HG03457 (cell line): ENCODE measurements around the gene USH1C.

Source experiments
- ATAC-seq: cut with Tn5 transposase; IDR thresholded peaks from one replicate; pipeline ENCODE4 v1.9.1; 2021; ENCODE audit warnings: moderate number of reproducible peaks; ENCODE audit not compliant: unreplicated experiment

USH1C gene

DNA sequence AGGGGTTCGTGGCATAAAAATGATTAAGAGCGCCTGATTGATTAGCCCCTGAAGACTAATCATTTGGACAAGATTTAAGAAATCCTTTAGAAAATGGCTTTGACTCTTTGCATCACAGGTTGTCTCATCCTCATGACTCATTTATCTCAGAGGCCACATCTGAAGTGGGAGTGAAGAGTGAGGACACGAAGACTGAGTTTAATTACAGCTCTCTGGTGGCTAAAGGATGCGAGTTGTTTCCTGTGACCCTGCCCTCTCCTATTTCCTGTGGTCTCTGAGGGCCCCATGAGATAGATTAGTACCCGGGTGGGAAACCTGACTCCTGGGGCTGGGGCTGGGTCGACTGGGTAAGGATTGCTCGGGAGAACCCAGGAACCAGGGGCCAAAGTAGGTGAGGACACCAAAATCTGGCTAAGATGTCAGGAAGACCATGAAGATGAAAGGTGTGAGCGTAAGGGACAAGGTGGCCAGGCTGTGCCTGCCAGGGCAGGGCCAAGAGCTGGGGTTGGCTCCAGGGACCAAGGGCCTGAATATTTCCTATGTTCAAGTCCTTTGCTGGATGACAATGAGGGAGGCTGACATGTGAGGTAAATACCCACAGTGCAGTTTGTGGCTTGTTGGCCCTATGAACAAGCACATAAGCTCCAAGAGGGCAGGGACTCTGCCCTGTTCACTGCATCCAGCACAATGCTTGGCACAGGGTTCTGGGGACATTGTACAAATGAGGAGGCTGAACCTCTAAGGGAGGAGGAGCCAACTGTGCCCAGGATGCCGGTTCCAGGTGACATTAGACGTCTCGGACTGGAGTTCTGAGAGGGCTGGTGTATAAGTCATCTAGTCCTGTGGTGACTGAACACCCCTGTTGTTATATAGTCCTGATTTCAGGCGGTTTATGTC, 6.5 kb upstream of the USH1C start:
- ATAC-seq = no peak

DNA sequence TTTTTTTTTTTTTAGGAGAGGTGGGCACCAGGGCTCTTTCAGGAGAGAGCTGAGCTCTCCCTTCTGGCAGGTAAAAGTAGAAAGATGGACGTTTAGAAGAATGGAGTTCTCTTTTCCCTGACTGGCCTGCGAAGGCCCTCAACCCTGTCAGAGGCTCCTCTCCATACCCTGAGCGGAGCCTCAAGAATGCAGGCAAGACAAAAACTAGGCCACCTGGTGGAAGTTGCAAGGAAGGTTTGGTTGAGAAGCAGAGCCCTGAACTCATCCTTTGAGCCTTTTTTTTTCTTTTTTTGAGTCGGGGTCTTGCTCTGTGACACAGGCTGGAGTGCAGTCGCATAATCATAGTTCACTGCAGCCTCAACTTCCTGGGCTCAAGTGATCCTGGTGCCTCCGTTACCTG, 4.2 kb upstream of the USH1C start:
- ATAC-seq = no peak

DNA sequence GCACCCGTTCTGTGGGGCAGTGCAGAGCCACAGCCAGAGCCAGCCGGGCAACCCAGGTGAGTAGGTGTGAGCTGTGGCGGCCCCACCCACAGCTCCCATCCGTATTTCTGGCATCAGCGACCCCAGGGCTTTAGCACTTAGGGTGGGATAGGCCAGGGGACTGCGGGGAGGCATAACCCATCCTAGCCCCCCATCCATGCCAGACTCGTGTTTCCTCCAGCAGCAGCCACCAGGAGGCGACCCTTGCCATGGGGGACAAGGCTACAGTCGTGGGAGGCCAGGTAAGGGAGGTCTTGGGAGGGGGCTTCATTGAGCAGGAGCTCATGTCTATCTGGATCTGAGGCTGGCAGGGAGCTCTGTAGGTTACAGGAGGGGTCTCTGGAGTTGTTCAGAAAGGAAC, 3.7 kb upstream of the USH1C start:
- no peak for ATAC-seq

DNA sequence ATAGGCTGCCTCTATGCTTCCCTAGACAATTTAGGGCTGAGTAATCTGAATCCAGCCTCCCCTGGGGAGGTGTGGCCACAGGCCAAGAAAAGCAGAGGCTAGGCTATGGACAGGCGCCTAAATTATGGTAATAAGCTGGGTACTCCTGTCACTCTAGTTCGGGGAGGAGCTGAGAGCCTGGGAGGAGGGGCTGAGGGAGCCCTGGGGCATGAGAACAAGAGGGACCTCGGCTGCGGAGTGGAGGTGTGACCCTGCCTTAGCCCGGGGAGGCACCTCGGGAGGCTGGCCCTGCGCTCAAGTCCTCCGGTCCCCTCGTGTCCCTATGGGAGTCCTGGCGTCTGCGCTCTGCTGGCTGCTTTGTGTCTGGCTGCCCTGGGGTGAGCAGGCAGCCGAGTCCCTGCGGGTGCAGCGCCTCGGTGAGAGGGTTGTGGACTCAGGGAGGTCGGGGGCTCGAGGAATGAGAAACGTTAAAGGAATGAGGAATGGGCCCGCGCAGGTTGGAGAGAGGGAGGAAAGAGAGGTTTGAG, 2.9 kb upstream of the USH1C start, which contains the start of gene OTOG:
Gene OTOG, plus strand, starts transcription at position 209 of the 527 bp plus-strand sequence. Its CDS starts 114 bp downstream, at position 323.
- ATAC-seq = no peak

DNA sequence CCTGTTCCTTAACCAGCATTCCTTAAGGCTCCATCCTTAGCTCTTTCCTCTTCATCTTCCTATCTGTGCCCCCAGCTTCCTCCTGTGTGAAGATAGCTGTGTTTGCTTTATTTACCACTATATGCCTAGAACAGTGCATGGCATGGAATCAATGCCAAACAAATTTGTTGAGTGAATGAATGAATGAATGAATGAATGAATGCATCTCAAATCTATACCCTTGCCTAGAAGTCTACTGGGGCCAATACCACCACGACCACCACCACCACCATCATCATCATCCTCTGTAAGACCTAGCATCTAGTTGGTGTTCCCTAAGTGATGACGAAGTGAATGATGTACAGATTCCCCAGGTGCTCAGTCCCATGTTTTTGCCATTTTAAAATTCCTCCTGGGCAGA, 2.0 kb upstream of the USH1C start:
- ATAC-seq = no peak

DNA sequence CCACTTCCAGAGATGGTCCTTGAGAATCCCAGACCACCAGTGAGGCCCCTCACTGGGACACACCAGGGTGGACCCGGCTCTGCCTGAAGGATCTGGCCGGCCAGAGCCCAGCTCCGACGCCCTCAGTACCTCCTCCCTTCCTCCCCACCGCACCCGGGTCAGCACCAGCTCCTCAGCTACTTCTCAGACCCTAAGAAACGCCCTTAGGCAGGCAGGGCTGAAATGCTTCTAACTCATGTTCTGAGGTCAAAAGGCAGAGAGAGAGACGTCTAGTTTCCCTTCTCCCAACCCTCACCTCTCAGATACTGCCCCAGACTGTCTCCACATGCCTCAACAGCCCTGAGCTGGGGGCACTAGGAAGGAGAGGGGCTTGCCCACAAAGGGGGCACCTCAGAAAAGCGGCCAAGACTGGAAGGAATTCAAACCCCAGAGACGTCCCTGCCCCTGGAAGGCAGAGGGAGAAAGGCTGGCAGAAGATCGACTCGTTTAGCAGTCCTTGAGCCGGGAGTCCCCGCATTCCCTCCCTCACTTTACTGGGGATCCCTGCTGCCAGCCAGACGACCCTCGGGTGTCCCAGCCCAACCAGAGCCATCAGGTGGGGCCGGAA, 539 bp downstream of the USH1C start:
- ATAC-seq = no peak

DNA sequence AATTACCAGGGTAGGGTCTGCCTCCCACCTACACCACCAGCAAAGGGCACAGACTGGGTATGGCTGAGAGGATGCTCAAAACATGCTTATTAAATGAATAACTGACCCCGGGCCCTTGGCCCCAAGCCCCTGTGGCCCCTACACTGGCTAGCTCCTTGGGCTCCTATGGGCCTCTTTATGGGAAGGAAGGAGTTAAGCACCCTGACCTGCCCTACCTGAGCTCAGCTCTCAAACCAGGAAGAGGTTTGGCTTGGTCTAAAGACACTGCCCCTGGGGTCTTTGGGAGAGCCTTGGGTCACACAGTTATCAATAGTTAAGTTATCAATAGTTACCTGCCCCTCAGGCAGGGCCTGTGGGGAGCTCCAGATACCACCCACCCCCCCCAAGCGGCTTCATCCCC, 1.2 kb downstream of the USH1C start:
- no peak for ATAC-seq

DNA sequence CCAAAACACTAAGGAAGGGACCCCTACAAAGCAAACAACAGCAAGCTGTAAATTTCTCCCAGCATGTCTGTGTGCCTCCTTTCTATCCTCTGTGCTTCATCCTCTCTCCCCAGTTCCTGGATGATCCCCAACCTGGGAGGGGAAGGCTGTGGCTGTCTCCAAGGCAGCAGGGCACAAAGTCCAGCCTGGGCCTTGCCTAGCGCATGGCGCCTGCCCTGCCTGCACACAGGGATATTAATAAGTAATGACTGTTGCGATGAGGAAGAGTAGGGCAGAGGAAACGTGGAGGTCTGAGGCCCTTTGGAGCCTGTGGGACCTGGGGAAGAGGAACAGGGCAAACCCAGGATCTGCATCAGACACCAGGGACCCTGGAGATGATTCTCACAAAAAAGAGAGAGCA, 2.0 kb downstream of the USH1C start:
- ATAC-seq = no peak

DNA sequence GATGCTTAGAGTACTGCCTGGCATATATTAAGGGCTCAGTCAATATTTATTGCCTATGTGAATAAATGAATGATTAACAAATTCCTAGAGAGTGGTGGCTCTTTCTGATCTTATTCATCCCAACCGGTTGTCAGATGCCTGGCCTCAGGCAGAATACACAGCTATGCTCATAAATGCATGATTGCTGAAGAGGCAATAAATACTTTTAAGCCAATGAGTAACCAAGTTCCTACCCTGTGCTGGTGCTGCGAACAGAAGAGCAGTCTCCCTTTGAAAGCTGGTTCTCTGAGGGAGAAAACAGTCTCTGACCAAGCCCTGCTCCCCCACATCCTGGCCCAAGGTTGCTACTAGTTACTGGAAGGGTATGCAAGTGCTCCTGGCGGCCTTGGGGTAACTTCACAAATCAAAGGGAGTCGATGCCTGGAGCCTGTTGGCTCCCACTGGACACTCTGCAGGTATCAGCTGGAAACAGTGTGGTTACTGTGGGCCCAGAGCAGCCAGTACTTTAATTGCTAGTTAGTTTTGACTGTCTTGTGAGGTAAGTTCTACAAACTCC, 2.8 kb downstream of the USH1C start:
- ATAC-seq = no peak

DNA sequence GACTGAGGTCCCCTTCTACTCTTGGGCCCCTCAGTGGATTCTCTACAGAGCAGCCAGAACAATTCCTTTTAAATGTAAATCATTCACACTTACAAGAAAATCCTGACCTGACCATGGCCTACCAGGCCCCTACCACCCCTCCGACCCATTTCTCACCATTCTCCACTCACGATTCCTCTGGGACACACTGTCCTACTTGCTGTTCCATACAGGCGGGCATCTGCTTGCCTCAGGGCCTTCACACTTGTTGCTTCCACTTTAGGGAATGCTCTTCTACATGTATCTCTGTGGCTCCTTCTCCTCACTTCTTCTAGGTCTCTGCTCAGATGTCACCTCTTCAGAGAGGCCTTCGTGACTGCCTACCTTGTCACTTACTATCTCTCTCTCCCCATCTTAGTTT, 3.4 kb downstream of the USH1C start:
- ATAC-seq = no peak

DNA sequence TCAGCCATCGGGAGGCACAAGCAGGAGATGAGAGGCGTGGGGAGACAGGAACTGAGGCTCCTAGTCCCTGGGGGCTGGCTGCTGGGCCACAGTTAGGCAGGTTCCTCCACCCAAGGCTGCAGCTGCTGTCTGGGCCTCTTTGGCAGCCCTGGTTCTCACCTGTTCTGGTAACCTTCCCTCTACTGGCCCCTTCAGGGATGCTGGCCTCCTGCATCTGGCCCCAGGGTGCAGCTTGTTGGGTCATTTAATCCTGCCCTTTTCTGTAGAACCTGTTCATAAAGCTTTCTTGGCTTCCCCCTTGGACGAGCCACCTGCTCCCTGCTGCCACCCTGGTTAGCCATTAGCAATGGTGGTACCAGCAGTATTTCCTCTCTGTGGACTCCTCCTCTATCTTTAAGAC, 5.5 kb downstream of the USH1C start:
- ATAC-seq = no peak

DNA sequence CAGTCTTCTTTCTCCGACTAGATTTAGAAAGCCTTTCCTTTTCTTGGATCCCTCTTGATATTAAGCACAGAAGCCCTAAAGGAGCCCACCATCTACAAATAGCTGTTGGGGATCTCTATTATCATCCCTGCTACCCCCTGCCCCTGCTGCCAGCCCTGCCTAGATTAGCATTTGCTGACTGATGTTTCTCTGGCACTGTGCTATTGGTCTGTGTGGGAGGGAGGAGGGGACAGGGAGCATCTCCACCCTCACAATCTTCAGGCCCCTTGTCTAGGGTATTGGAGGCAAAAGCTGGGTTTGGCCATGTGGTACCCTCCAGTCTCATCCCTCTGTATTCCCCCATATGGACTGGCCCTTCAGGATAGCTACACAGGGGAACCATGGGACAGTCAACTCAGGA, 6.2 kb downstream of the USH1C start:
- ATAC-seq = no peak

DNA sequence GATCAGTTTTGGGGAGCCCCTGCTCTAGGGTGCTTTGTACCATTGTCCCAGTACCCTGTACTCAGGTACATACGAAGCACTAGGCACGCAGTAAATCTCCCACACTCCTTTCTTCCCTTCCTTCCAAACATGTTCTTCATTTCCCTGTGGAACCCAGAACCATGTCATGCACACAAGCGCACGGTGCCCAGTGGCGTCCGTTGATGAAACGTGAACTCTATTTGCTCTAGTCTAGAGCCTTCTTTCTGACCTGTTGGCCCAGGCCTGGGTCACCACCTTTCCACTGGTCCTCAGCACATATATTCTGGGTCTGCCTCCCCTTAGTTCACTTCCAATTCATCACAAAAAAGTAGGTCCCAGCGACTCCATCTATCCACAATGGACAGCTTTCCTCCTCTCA, 7.0 kb downstream of the USH1C start:
- ATAC-seq = no peak

DNA sequence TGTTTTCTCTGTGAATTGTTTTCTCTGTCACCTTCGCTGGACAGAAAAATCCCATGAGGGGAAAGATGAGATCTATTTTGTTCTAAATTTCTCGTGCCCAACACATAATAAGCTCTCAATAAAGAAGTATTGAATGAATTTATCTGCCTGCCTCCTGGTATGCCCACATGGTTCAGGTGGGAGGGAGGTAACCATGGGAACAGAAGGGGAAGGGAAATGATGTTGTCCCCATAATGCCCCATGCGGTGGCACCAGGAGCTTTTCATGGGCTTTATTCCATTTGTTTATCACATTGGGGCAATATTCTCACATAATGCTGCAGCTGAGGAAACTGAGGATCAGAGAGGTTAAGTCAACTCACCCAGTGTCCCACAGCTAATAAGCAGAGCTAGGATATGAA, 8.7 kb downstream of the USH1C start:
- ATAC-seq = no peak

DNA sequence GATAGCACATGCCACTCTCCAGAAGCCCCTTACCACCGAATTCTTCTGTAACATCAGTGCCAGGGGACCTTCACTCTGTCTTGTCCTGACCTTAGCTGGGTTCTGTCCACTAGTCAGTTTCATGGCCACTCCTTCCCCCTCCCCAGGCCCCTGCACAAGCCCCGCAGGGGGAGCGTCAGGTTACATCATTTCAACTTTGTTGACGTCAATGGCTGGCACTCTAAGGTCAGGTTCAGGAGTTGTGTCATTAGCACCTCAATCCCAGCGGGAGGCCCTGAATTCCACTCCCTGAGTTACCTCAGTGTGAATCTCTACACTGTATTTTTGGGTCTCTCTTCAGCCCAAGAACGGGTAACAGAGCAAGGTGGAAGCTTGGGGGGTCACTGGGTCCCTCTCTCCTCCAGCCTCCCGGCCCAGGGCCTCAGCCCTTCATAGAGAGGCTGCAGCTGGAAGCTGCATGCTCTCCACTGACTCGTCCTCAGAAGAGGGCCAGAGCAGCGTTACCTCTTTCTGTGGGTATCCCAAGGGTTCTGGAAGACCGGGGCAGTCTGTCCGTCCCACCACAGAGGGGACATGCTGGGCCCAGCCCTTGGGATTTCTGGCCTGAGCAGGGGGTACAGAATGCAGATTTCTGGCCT, 10.3 kb downstream of the USH1C start:
- ATAC-seq = no peak

DNA sequence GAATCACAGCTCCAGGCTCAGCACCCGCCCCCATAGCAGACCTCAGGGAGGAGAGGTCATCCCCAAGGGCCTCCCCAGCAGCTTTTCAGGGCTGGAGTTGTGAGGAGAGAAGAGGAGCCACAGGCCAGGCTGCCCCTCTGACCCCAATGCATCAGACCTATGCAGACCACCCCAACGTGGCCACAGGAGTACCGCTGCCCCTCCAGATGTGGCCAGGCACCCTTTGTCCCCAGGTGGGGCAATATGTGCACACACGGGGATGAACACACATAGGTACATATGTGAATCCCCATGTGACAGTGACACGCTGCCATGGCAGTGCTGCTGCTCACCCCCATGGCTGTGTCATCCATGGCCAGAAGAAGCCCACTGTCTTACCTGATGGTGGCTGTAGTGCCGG, 10.9 kb downstream of the USH1C start:
- no peak for ATAC-seq

DNA sequence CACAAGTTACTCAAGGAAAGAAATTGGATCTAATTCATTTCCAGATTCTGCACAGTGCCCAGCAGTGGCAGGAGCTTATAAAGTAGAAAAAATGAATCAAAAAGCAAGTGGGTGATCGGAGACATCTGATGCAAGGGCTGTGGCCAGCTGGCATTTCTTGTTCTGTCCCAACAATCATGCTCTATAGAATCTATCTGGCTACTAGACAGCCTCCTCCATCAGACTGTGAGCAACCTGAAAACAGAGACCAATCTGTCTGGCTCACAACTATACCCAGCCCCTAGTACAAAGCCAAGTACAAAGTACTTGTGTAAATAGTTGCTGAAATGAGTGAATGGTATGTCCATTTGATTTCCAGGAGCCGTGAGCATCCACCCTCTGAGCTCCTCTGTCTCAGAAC, 11.4 kb downstream of the USH1C start:
- no peak for ATAC-seq

DNA sequence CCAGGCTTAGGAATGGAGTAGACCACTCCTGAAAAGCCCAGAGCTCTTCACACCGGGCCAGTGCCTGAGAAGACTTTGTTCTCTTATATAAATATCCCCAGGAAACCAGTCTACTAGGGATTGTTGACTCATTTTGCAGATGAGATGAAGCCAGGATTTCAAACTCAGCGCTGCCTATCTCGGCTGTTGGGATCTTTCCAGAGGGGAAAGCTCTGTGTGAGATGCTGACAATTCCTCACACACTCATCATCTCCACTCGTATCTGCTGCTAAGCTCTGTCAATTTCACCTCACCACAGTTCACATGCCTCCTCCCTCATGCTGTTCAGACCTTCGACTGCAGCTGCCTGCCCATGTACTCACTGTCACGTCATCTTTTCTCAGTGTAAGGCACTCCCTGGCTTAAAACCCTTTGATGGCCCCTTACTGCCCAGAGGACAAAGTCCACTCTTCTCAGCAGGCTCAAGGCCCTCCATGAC, 12.5 kb downstream of the USH1C start:
- ATAC-seq = no peak

DNA sequence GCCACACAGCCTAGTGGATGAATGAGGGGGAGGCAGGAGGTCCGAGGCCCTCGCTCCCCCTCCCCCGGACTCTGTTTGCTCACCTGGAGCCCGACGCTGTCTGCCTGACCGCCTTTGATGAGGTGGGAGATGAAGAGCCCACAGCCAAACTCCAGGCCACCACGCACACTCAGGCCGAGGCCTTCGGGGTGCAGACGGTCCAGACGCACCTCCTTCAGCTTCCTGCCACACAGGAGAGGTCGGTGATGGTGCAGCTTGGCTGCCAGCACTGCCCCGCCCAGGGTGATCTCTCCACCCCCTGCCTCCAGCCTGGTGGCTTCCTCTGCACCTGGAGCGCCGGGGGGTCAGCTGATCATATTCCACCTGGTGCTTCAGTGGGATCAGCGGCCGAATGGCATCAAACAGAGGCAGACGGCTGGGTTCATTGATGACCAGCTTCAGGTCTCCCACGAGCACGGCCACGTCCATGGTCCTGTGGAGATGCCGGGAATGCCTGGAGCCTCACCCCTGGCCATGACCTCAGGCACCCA, 13.1 kb downstream of the USH1C start:
- ATAC-seq = no peak

DNA sequence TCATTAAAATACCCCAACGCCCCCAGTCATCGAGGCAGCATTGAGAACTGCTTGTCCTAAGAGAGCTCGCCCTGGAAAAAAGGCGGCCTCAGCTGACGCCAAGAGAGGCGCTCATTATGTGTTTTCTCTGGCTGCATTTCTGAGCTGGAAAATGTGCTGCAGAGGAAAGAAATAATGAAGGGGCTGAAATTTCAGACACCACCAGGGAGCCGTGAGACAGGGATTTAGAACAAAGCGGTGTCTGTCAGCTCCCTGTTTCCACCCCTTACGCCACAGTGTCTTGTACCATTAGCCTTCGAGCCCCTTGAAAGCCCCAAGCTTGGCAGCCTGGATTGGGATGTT, 14.4 kb downstream of the USH1C start:
- ATAC-seq = no peak
